HG03045 (cell line): ENCODE data around the gene ALDH1L2.
A peak's percentile ranks its signal among the peaks of the same experiment; 100 is the strongest.

Experiments used
- ATAC-seq: cut with Tn5 transposase; IDR thresholded peaks from one replicate; pipeline ENCODE4 v1.9.1; 2021; ENCODE audit warnings: mild to moderate bottlenecking, moderate library complexity; ENCODE audit not compliant: unreplicated experiment

ALDH1L2 gene

GRCh38 chr12:105036937-105037649 is 47.2 kb downstream of the ALDH1L2 start:
- no peak for ATAC-seq

DNA sequence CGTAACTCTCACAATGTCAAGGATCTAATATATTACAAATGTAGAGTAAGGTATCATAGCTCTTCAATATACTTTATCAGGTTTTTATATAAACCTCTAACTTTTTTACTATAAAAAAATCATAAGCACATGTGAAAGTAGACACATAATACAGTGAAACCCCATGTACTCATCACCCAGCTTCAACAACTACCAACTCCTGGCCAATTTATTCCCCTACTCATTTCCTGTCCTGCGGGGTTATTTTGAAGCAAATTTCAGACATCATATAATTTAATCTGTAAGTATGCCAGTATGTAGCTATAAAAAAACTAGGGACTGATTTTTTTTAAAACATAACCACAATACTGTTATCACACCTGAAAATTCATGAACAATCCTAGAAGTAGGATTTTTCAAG is 50.4 kb downstream of the ALDH1L2 start:
- ATAC-seq = no peak

DNA sequence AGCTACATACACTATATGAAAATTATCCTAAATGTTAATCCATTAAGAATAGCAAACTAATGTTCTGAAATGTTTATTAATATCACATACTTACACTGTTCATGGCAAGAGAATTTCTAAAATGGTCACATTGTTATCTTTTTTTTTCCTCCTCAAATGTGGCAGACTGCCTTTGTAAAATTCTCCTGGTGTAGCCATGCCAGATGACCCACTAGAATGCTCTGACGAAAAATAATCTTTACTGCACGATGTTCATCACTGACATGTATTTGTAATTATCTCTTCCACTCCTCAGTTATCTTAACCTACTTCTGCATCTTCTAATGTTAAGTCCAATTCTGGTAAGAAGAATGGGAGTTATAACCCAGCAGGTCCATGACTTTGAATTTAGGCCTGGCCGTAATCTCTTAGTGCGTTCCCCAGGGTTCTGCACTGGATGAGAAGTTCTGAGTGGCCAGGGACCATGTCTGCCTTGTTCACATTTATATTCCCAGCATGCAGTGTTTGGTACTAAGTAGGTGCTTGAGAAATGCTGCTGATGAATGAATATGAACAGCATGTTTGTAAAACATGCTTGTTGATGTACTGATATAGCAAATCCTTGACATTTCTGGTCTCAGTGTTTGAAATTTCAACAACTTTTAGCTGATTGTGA is 51.4 kb downstream of the ALDH1L2 start:
- no peak for ATAC-seq

GRCh38 chr12:105030820-105031807 is 53.1 kb downstream of the ALDH1L2 start:
- ATAC-seq = peak; percentile 72

DNA sequence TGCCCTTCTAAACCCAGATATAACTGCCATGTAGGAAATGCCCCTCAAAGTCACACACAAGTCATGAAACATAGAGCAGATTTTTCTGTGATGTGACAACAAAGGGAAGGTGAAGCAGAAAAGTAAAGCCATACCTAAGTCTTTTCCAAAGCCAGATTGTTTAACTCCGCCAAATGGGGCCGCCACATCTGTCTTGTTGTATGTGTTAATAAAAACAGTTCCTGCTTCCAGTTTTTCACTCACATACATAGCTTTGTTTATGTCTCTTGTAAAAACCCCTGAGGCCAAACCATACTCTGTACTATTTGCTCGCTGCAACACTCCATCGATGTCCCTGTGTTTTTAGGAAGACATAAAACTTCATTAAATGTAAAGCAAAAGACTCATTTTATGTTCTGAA is 57.8 kb downstream of the ALDH1L2 start:
- no peak for ATAC-seq

DNA sequence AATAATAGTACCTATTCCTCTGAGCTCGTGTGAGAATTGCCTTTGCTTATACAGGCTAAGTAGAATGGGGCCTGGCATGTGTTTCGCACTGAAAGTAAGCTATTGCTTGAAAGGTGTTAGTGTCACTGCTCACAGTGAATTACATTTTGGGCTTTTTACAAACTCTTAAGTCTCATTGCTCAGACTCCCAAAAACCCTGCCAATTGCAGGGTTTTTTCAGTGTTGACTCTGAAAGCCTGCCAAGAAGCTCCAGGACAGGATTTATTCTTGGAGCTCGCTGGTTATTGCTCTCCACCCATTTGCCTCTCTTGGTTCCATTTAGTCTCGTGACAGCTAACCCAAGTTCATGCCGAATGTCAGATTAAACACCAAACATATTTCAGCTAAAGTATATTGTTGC is 58.4 kb downstream of the ALDH1L2 start:
- ATAC-seq = no peak

DNA sequence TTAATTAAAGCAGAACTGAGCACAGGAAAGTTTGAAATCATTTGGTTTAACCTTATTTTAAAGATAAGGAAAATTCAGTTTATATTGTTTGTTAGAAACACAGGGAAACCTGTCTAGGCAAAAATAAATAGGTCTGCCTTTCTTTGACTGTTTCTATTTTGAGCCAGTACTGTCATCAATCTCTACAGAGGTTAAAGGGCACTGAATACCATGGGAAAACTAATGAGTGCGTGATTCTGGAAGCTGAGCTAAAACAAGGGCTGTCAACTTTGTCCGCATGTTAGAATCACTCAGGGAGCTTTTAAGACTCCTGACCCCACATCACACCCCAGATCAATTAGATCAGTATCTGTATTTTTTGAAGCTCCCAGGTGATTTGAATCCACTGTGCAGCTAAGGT is 59.3 kb downstream of the ALDH1L2 start:
- no peak for ATAC-seq

DNA sequence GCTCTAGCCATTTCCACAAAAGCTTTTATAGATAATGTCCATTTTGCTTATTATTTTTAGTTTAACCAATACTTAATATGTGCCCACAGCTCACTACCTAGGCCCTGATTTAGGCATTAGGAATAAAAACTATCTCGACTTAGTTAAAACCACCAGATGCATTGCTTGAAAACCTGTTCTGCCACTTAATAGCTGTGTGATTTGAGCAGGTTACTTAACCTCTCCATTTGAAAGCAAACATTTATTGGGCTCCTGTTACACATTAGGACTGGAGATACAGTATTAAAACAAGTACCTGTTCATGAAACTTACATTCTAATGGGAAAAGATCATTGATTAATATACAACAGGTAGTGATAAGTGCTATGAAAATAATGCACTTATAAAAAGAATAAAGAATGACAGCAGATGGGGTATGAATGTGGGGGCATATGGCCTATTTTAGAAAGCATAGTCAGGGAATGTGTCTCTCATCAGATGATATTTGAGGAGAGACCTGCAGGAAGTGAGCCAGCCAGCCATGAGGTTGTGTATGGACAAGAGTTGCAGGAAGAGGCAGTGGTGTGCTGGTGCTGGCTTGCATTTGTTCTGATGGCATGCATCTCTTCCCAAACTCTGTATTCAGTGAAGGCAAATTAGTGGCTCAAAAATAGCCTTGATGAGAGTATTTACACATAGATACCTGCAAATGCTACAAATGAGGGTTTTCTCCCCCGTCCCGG is 63.9 kb downstream of the ALDH1L2 start:
- no peak for ATAC-seq

- ATAC-seq = no peak
Measured at GRCh38 chr12:105018776-105019175, 65.5 kb downstream of the ALDH1L2 start.

DNA sequence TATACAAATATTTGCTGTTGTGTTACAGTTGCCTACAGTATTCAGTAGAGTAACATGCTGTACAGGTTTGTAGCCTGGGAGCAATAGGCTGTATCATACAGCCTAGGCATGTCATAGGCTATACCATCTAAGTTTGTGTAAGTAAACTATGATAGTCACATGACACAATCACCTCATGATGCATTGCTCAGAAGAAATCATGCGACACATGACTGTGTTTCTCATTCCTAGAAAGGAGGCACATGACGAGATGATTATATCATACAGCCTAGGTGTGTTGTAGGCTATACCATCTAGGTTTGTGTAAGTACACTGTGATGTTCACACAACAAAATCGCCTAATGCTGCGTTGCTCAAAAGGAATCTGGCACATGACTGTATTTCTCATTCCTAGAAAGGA is 66.2 kb downstream of the ALDH1L2 start:
- ATAC-seq = no peak

- no peak for ATAC-seq
Measured at GRCh38 chr12:105015543-105015942, 68.7 kb downstream of the ALDH1L2 start.

- no peak for ATAC-seq
Measured at GRCh38 chr12:105014603-105015002, 69.7 kb downstream of the ALDH1L2 start.

GRCh38 chr12:105013892-105014291 is 70.4 kb downstream of the ALDH1L2 start:
- no peak for ATAC-seq

- ATAC-seq = no peak
Measured at GRCh38 chr12:105001476-105001875, 82.8 kb downstream of the ALDH1L2 start.

GRCh38 chr12:104999347-104999685 is 84.9 kb downstream of the ALDH1L2 start:
- ATAC-seq = no peak

DNA sequence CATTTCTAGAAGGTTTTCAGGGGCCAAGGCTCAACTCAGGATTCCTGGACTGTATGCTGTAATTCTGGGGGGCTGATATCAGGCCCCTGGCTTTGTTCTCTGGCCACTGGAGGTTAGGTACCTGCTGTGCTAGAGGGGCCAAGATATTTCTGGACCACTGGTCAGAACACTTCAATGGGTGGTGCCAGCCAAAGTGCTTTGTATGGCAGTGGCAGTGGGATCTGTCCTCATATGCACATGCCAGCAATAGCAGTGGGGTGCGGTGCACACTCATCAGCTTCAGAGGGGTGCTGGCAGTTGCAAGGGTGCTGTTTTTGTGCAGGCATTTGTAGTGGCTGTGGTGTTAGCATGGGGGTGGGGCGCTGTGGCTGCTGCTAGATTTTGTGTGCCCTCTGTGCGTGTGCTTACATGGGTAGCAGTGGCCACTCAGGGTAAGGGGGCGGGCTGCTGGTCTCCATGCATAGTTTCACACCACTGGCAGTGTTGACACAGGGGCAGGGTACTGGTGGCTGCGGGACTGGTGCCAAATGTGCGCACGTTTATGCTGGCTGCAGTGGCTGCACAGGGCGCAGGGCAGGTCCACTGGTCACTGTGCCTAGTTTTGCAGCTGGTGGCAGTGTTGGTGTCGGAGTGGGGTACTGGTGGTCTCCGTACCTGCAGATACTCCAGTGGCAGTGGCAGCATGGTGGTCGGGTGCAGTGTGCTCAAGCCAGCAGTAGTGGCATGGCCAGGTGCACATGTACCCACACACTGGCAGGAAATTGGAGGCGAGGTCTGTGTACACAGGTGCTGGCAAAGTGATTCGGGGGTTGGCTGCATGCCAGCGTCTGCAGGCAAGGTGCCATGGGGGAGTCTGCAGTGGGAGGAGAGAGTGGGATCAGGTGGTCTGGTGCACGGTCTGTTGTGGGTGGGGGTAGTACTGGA is 85.6 kb downstream of the ALDH1L2 start:
- no peak for ATAC-seq

DNA sequence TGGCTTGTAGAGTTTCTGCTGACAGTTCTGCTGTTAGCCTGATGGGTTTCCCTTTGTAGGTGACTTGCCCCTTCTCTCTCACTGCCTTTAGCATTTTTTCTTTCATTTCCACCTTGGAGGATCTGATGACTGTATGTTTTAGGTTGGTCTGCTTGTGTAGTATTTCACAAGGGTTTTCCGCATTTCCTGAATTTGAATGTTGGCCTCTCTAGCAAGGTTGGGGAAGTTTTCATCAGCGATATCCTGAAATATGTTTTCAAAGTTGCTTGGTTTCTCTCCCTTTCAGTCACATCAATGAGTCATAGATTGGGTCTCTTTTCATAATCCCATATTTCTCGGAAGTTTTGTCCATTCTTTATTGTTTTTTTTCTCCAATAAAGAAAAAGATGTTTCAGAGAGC is 86.7 kb downstream of the ALDH1L2 start:
- no peak for ATAC-seq

GRCh38 chr12:104994336-104994735 is 89.9 kb downstream of the ALDH1L2 start:
- ATAC-seq = no peak

GRCh38 chr12:104991565-104992128 is 92.6 kb downstream of the ALDH1L2 start:
- no peak for ATAC-seq

GRCh38 chr12:104990950-104991349 is 93.3 kb downstream of the ALDH1L2 start:
- no peak for ATAC-seq
